ENCODE results near the gene ASB11.
A peak's percentile ranks its signal among the peaks of the same experiment; 100 is the strongest.

DNA sequence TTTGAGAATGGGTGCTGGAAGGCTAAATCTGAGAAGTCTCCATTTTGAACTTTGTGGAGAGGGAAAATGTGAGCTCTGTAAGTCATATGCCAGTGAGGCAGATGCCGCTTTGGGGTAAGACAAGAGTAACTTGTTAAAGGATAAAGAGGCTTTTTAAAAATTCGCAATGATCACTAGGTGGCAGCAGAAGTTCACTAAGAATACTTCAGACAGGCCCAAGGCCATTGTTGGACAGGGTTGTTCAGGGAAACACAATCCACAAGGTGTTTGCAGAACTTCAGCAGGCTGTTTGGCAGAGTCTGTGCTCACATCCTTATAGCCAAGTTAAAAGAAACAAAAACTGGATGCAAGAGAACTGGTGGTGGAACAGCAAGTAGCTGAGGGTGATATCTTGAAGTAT is 33.6 kb upstream of the ASB11 start:
- TF ChIP-seq, protein P1, sequence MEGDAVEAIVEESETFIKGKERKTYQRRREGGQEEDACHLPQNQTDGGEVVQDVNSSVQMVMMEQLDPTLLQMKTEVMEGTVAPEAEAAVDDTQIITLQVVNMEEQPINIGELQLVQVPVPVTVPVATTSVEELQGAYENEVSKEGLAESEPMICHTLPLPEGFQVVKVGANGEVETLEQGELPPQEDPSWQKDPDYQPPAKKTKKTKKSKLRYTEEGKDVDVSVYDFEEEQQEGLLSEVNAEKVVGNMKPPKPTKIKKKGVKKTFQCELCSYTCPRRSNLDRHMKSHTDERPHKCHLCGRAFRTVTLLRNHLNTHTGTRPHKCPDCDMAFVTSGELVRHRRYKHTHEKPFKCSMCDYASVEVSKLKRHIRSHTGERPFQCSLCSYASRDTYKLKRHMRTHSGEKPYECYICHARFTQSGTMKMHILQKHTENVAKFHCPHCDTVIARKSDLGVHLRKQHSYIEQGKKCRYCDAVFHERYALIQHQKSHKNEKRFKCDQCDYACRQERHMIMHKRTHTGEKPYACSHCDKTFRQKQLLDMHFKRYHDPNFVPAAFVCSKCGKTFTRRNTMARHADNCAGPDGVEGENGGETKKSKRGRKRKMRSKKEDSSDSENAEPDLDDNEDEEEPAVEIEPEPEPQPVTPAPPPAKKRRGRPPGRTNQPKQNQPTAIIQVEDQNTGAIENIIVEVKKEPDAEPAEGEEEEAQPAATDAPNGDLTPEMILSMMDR (IDR thresholded peaks at IDR 0.05): peak; percentile 79
- no peak for TF ChIP-seq EZH2 (IDR thresholded peaks at IDR 0.05)
